Measurements from ENCODE around the gene PGAM1.

DNA sequence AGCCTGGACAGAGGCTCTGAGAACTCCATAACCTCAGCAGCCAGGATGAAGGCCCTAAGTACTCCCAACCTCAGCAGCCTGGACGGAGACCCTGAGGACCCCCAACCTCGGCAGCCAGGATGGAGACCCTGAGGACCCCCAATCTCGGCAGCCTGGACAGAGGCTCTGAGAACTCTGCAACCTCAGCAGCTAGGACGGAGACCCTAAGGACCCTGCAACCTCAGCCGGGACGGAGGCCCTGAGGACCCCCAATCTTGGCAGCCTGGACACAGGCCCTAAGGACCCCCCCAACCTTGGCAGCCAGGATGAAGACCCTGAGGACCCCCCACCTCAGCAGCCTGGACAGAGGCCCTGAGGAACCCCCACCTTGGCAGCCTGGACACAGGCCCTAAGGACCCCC is 41.4 kb upstream of the PGAM1 start:
- TF ChIP-seq, protein P1, sequence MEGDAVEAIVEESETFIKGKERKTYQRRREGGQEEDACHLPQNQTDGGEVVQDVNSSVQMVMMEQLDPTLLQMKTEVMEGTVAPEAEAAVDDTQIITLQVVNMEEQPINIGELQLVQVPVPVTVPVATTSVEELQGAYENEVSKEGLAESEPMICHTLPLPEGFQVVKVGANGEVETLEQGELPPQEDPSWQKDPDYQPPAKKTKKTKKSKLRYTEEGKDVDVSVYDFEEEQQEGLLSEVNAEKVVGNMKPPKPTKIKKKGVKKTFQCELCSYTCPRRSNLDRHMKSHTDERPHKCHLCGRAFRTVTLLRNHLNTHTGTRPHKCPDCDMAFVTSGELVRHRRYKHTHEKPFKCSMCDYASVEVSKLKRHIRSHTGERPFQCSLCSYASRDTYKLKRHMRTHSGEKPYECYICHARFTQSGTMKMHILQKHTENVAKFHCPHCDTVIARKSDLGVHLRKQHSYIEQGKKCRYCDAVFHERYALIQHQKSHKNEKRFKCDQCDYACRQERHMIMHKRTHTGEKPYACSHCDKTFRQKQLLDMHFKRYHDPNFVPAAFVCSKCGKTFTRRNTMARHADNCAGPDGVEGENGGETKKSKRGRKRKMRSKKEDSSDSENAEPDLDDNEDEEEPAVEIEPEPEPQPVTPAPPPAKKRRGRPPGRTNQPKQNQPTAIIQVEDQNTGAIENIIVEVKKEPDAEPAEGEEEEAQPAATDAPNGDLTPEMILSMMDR (IDR thresholded peaks at IDR 0.05) = no peak
- TF ChIP-seq USF2 (IDR thresholded peaks at IDR 0.05; ENCODE audit: borderline replicate concordance, low read depth, low read length) = no peak
- TF ChIP-seq MXI1 (IDR thresholded peaks at IDR 0.05; ENCODE audit: low read depth, low read length) = no peak
- no peak for TF ChIP-seq GATA2 (CRISPR knock-in tag; IDR thresholded peaks at IDR 0.05)
- no peak for TF ChIP-seq EZH2phosphoT487 (IDR thresholded peaks at IDR 0.05; ENCODE audit: borderline replicate concordance, low read depth)
- TF ChIP-seq RCOR1 (IDR thresholded peaks at IDR 0.05; ENCODE audit: low read length) = no peak
- TF ChIP-seq RAD21 (IDR thresholded peaks at IDR 0.05; ENCODE audit: low read length) = no peak
- TF ChIP-seq, protein P2, sequence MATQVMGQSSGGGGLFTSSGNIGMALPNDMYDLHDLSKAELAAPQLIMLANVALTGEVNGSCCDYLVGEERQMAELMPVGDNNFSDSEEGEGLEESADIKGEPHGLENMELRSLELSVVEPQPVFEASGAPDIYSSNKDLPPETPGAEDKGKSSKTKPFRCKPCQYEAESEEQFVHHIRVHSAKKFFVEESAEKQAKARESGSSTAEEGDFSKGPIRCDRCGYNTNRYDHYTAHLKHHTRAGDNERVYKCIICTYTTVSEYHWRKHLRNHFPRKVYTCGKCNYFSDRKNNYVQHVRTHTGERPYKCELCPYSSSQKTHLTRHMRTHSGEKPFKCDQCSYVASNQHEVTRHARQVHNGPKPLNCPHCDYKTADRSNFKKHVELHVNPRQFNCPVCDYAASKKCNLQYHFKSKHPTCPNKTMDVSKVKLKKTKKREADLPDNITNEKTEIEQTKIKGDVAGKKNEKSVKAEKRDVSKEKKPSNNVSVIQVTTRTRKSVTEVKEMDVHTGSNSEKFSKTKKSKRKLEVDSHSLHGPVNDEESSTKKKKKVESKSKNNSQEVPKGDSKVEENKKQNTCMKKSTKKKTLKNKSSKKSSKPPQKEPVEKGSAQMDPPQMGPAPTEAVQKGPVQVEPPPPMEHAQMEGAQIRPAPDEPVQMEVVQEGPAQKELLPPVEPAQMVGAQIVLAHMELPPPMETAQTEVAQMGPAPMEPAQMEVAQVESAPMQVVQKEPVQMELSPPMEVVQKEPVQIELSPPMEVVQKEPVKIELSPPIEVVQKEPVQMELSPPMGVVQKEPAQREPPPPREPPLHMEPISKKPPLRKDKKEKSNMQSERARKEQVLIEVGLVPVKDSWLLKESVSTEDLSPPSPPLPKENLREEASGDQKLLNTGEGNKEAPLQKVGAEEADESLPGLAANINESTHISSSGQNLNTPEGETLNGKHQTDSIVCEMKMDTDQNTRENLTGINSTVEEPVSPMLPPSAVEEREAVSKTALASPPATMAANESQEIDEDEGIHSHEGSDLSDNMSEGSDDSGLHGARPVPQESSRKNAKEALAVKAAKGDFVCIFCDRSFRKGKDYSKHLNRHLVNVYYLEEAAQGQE (IDR thresholded peaks at IDR 0.05; ENCODE audit: low read depth, low read length) = no peak
- no peak for TF ChIP-seq POLR2AphosphoS5 (IDR thresholded peaks at IDR 0.05; ENCODE audit: low read depth, low read length)

Measured in SK-N-SH (cell line).